K562 (cell line): ENCODE data around the gene NTRK1. TPM values are rescaled to one million over a fixed set of nuclear protein-coding genes. Genes with fewer than 3 reads are reported as not detected.

Experiments
- ATAC-seq: fragments of 200-7000 bp; cut with Tn5 transposase; 3 replicates; pipeline ENCODE4 v1.9.1; 2020; ENCODE audit warnings: moderate library complexity
- BruUV-seq: library from RNA; stranded (reverse); fragments of 400-500 nt; replicated peaks from 2 replicates; lab custom pipeline; 2021; lab: Mats Ljungman, UMichigan
- CTCF ChIA-PET: fragments of 300-600 bp; formaldehyde crosslinking; extraction: SDS; loops from one replicate; lab custom pipeline; 2021; ENCODE audit warnings: low intra/inter-chr PET ratio; lab: Yijun Ruan, JAX
- POLR2A ChIA-PET: fragments of 300-600, 350-650 bp; sonication (Branson Sonifier 250); formaldehyde crosslinking; extraction: SDS; loops from one replicate; lab custom pipeline; 2021; ENCODE audit warnings: antibody characterized with exemption, inconsistent platforms; lab: Yijun Ruan, JAX
- DNase-seq, 4 experiments: peaks; one replicate each; pipeline versions ENCODE4 v3.0.0 to v3.0.0-alpha.2; 2011 to 2018; ENCODE audit warnings: low spot score in 3 of 4, mixed read lengths in 3 of 4; ENCODE audit errors: extremely low read depth in 1 of 4
- FAIRE-seq: peaks from 2 replicates; lab custom pipeline; 2011; peaks lifted over from hg19 to GRCh38; lab: Jason Lieb, UNC
- H2AFZ ChIP-seq: 2 replicates; pipeline ENCODE4 v1.6.0; 2011; ENCODE audit warnings: low read depth, low read length, control low read depth, inconsistent platforms
- H3K27ac ChIP-seq: fragments of 200-600 bp; 3 replicates; pipeline ENCODE4 v1.8.0; 2011; ENCODE audit warnings: low read depth, mild to moderate bottlenecking, control low read depth, inconsistent platforms, low read length, moderate library complexity, mixed read lengths; ENCODE audit errors: extremely low read depth
- H3K27me3 ChIP-seq, 2 experiments: fragments of 300-600 bp in 1 of 2; 2 replicates in 1 of 2; 3 replicates in 1 of 2; pipeline versions ENCODE4 v1.6.0 to v1.8.0; 2011; ENCODE audit warnings: inconsistent platforms in 2 of 2, low read length in 2 of 2, mild to moderate bottlenecking in 1 of 2, mixed read lengths in 1 of 2, moderate library complexity in 1 of 2; ENCODE audit not compliant: control insufficient read depth in 2 of 2, insufficient read depth in 2 of 2
- H3K36me3 ChIP-seq: fragments of 300-600 bp; 3 replicates; pipeline ENCODE4 v1.8.0; 2011; ENCODE audit warnings: mild to moderate bottlenecking, low read length, inconsistent platforms; ENCODE audit not compliant: control insufficient read depth, insufficient read depth
- H3K4me1 ChIP-seq, 2 experiments: fragments of 200-600 bp in 1 of 2; replicated peaks in 1 of 2; 2 replicates in 1 of 2; 3 replicates in 1 of 2; pipeline versions ENCODE4 v1.5.1 to v1.8.0; 2011; ENCODE audit warnings: inconsistent platforms in 2 of 2, low read length in 2 of 2, mild to moderate bottlenecking in 1 of 2, mixed read lengths in 1 of 2, moderate library complexity in 1 of 2; ENCODE audit not compliant: control insufficient read depth in 2 of 2, insufficient read depth in 2 of 2
- H3K4me2 ChIP-seq: 2 replicates; pipeline ENCODE4 v1.6.1; 2011; ENCODE audit warnings: low read length, control low read depth, inconsistent platforms, mixed read lengths; ENCODE audit not compliant: insufficient read depth
- H3K4me3 ChIP-seq: fragments of 200-600 bp; sonication (generic), shearing (Covaris generic); 2 replicates; pipeline ENCODE4 v1.5.1; 2016; ENCODE audit warnings: control low read depth, inconsistent platforms
- H3K79me2 ChIP-seq: fragments of 200-600 bp; 3 replicates; pipeline ENCODE4 v1.8.0; 2011; ENCODE audit warnings: low read length, inconsistent platforms; ENCODE audit not compliant: control insufficient read depth, insufficient read depth
- H3K9ac ChIP-seq, 2 experiments: 2 replicates each; pipeline versions ENCODE4 v1.6.0 to v1.6.1; 2011; ENCODE audit warnings: low read depth in 2 of 2, low read length in 2 of 2, control low read depth in 1 of 2, inconsistent platforms in 1 of 2, mild to moderate bottlenecking in 1 of 2, mixed read lengths in 1 of 2; ENCODE audit not compliant: insufficient read depth in 1 of 2
- H3K9me1 ChIP-seq: one replicate; pipeline ENCODE4 v1.6.0; 2011; ENCODE audit warnings: inconsistent platforms, mild to moderate bottlenecking, low read length, moderate library complexity; ENCODE audit not compliant: control insufficient read depth, insufficient read depth
- H3K9me3 ChIP-seq: replicated peaks from 2 replicates; pipeline ENCODE4 v1.5.1; 2011; ENCODE audit warnings: low read depth, low read length, inconsistent platforms; ENCODE audit not compliant: control insufficient read depth, insufficient read depth
- H4K20me1 ChIP-seq: replicated peaks from 2 replicates; pipeline ENCODE4 v1.6.1; 2011; ENCODE audit warnings: low read length, inconsistent platforms, mixed read lengths; ENCODE audit not compliant: control insufficient read depth, insufficient read depth
- BACH1 ChIP-seq: fragments of 200-800 bp; sonication (Bioruptor generic); IDR thresholded peaks from 2 replicates; pipeline ENCODE4 v1.6.1; 2016; ENCODE audit warnings: missing genetic modification characterization, missing compliant biosample characterization
- BCOR ChIP-seq: fragments of 450-650 bp; IDR thresholded peaks from 2 replicates; pipeline ENCODE4 v1.6.1; 2016
- BHLHE40 ChIP-seq: IDR thresholded peaks from 2 replicates; pipeline ENCODE4 v1.6.1; 2011; ENCODE audit warnings: low read length, improper control_type of control experiment
- CHD4 ChIP-seq: fragments of 200-600 bp; sonication (generic); IDR thresholded peaks from 3 replicates; pipeline ENCODE4 v1.6.1; 2012; ENCODE audit warnings: low read depth, mild to moderate bottlenecking, mixed read lengths, low read length, inconsistent platforms; ENCODE audit not compliant: insufficient read depth, insufficient replicate concordance, poor library complexity, severe bottlenecking
- CLOCK ChIP-seq: fragments of 250-450 bp; sonication (Bioruptor Pico); IDR thresholded peaks from 2 replicates; pipeline ENCODE4 v1.4.0; 2020; ENCODE audit warnings: mild to moderate bottlenecking, moderate library complexity, borderline replicate concordance
- CXXC5 ChIP-seq: fragments of 250-450 bp; sonication (Bioruptor Pico); IDR thresholded peaks from 2 replicates; pipeline ENCODE4 v1.8.0; 2022; ENCODE audit warnings: inconsistent platforms, mild to moderate bottlenecking, moderate library complexity
- ELF2 ChIP-seq: fragments of 250-450 bp; sonication (Bioruptor Pico); IDR thresholded peaks from 2 replicates; pipeline ENCODE4 v1.5.0; 2021; ENCODE audit warnings: mild to moderate bottlenecking
- GTF2E2 ChIP-seq: fragments of 200-800 bp; sonication (Bioruptor generic); IDR thresholded peaks from 2 replicates; pipeline ENCODE4 v1.6.1; 2016; ENCODE audit warnings: missing genetic modification characterization, missing compliant biosample characterization
- KDM1A ChIP-seq, 2 experiments: fragments of 450-650 bp; IDR thresholded peaks; 2 replicates each; pipeline ENCODE4 v1.6.1; 2016; ENCODE audit warnings: mild to moderate bottlenecking in 2 of 2
- RBM25 ChIP-seq: fragments of 200-400 bp; formaldehyde crosslinking; IDR thresholded peaks from 2 replicates; pipeline ENCODE4 v1.6.1; 2018; ENCODE audit warnings: low read length, low read depth, moderate library complexity; ENCODE audit not compliant: severe bottlenecking
- RCOR1 ChIP-seq, 2 experiments: IDR thresholded peaks; 2 replicates each; pipeline ENCODE4 v1.6.1; 2012; ENCODE audit warnings: low read depth in 2 of 2, low read length in 2 of 2, borderline replicate concordance in 1 of 2, improper control_type of control experiment in 1 of 2
- SIX5 ChIP-seq, 2 experiments: IDR thresholded peaks; 2 replicates each; pipeline ENCODE4 v1.6.1; 2011; ENCODE audit warnings: low read length in 2 of 2, borderline replicate concordance in 1 of 2, low read depth in 1 of 2, mild to moderate bottlenecking in 1 of 2, moderate library complexity in 1 of 2; ENCODE audit not compliant: insufficient read depth in 1 of 2
- SMARCB1 ChIP-seq: IDR thresholded peaks from 2 replicates; pipeline ENCODE4 v1.6.1; 2011; ENCODE audit warnings: improper control_type of control experiment, low read depth; ENCODE audit not compliant: insufficient read length
- SPI1 ChIP-seq: IDR thresholded peaks from 2 replicates; pipeline ENCODE4 v1.6.1; 2011; ENCODE audit warnings: low read depth, low read length, control low read depth, borderline replicate concordance
- ZKSCAN8 ChIP-seq: fragments of 200-800 bp; sonication (Bioruptor generic); IDR thresholded peaks from 2 replicates; pipeline ENCODE4 v1.6.1; 2016; ENCODE audit warnings: missing genetic modification characterization, missing compliant biosample characterization
- ZNF444 ChIP-seq: fragments of 250-450 bp; sonication (Bioruptor Pico); IDR thresholded peaks from 2 replicates; pipeline ENCODE4 v1.4.0; 2020; ENCODE audit warnings: mild to moderate bottlenecking, moderate library complexity
- ZNF57 ChIP-seq: fragments of 450-650 bp; formaldehyde crosslinking; IDR thresholded peaks from 2 replicates; pipeline ENCODE4 v1.4.0; 2020; ENCODE audit warnings: mild to moderate bottlenecking, moderate library complexity
- WGBS: fragments of 100-300 bp; shearing (Covaris generic); methylation state at CpG from one replicate; pipeline ENCODE4 v1.1.6; 2016; ENCODE audit warnings: low coverage, mixed read lengths; ENCODE audit not compliant: insufficient coverage; ENCODE audit errors: missing lambda C conversion rate; 5-methylcytosine and 5-hydroxymethylcytosine counted together
- in situ Hi-C: fragments of 300-500 bp; cut with MboI; formaldehyde crosslinking; loops from 4 replicates; pipeline ENCODE4 v1.15.0; 2018; ENCODE audit warnings: inconsistent platforms, mixed read lengths
- intact Hi-C: fragments of 100-400 bp; cut with micrococcal nuclease; formaldehyde crosslinking; loops from 2 replicates; pipeline ENCODE4 v1.14.2; 2022
- polyA plus RNA-seq, 8 experiments: library from polyadenylated mRNA; depleted of rRNA in 4 of 8; stranded (reverse) in 5 of 8; unstranded in 3 of 8; fragments of >200 nt; fragmentation: Nextera tagmentation in 2 of 8; fragmentation: Illumina TruSeq in 1 of 8; extraction: Ambion mirVana in 2 of 8; extraction: Trizol in 1 of 8; gene quantifications; 2 replicates each; pipeline versions ENCODE4 v1.2.1 to v1.2.3, GENCODE V29; 2011 to 2014; ENCODE audit warnings: inconsistent platforms in 1 of 8, missing spikeins in 1 of 8
- total RNA-seq, 7 experiments: library from RNA; depleted of rRNA in 6 of 7; stranded (reverse); fragments of >200 nt in 6 of 7; fragmentation: Illumina TruSeq in 2 of 7; extraction: Trizol in 2 of 7; gene quantifications; 2 replicates each; pipeline versions ENCODE4 v1.2.1 to v1.2.3, GENCODE V29; 2011 to 2021; ENCODE audit warnings: low replicate concordance in 1 of 7
- TF ChIP-seq, protein P1 (sequence below): fragments of 250-450 bp; sonication (Bioruptor Pico); IDR thresholded peaks from 2 replicates; pipeline ENCODE4 v1.5.0; 2020; ENCODE audit warnings: mild to moderate bottlenecking, borderline replicate concordance

Gene NTRK1
- total and polyA plus RNA-seq, 9 of the 15 experiments (the other 6 are each of a cell fraction or from before 2014, with no cell fraction given): 0.46 to 30.0 (median 7.9) TPM

GRCh38 chr1:156865258-156865657 lies 4.6 kb downstream of the NTRK1 start (continued):
- TF ChIP-seq CLOCK (no peak), SMARCB1 (no peak), SIX5 (IDR thresholded peaks at IDR 0.05; ENCODE audit: borderline replicate concordance in 1 of 2, insufficient read depth in 1 of 2, low read depth in 1 of 2, low read length in 2 of 2) (no peak), ZKSCAN8 (CRISPR knock-in tag) (no peak), ZNF444 (CRISPR knock-in tag) (no peak), BACH1 (no peak)

GRCh38 chr1:156865865-156866248 lies 5.2 kb downstream of the NTRK1 start:
- no peaks in the 10 kb centered on the region for H3K9me3 ChIP-seq
- FAIRE-seq (no peak), ATAC-seq (no peak), DNase-seq (no peak)
- H3K4me2 ChIP-seq: peak overlapping the region; percentile 36; the same call in 1 of the 2 replicates
- ChIA-PET POLR2A (interaction anchor here (1.0 kb wide), 1 partner anchor 9 kb away, joined by 3 read pairs; no protein-coding TSS in a partner anchor), CTCF (no interaction called here)
- H3K4me1 ChIP-seq: peaks cover 83% of the 10 kb centered on the region in 2 experiments
- in situ Hi-C loops: no loop called here
- WGBS: 49% methylated on average over 4 of the region's 4 CpGs
- H3K9me1 ChIP-seq: peaks cover 4% of the 10 kb centered on the region
- intact Hi-C loops: no loop called here
- H3K36me3 ChIP-seq: peaks cover 4% of the 10 kb centered on the region; the same call in 2 of the 3 replicates
- H3K27ac ChIP-seq: peak overlapping the region; percentile 31; the same call in 1 of the 3 replicates
- no peak overlapping the region for H2AFZ ChIP-seq
- peaks cover 41% of the 10 kb centered on the region; the same call in 2 of the 3 replicates for H3K79me2 ChIP-seq
- peak overlapping the region; percentile 10 to 66; a peak in 1 of 4 replicates for H3K9ac ChIP-seq
- H3K4me3 ChIP-seq: no peak overlapping the region
- H4K20me1 ChIP-seq: no peaks in the 10 kb centered on the region
- no peaks in the 10 kb centered on the region for H3K27me3 ChIP-seq
- no TSS peak for BruUV-seq
- no peak for TF ChIP-seq BHLHE40
- peak; percentile 30; the same call in 1 of the 2 replicates for TF ChIP-seq GTF2E2 (tag)
- no peak for TF ChIP-seq ELF2 (CRISPR knock-in tag)
- TF ChIP-seq CXXC5 (CRISPR knock-in tag): 0 out of 2 replicates have a peak, but pooled peaks have one; percentile 6
- TF ChIP-seq RCOR1 (IDR thresholded peaks at IDR 0.05; ENCODE audit: borderline replicate concordance in 1 of 2, low read depth in 2 of 2, low read length in 2 of 2): peak; percentile 16 to 82; a peak in 3 of 4 replicates
- peak; percentile 83 to 94 for TF ChIP-seq KDM1A (IDR thresholded peaks at IDR 0.05)
- peak; percentile 98 for TF ChIP-seq BCOR
- TF ChIP-seq, protein P1, sequence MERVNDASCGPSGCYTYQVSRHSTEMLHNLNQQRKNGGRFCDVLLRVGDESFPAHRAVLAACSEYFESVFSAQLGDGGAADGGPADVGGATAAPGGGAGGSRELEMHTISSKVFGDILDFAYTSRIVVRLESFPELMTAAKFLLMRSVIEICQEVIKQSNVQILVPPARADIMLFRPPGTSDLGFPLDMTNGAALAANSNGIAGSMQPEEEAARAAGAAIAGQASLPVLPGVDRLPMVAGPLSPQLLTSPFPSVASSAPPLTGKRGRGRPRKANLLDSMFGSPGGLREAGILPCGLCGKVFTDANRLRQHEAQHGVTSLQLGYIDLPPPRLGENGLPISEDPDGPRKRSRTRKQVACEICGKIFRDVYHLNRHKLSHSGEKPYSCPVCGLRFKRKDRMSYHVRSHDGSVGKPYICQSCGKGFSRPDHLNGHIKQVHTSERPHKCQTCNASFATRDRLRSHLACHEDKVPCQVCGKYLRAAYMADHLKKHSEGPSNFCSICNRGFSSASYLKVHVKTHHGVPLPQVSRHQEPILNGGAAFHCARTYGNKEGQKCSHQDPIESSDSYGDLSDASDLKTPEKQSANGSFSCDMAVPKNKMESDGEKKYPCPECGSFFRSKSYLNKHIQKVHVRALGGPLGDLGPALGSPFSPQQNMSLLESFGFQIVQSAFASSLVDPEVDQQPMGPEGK (CRISPR knock-in tag): no peak
- TF ChIP-seq SPI1: no peak
- peak; percentile 94 for TF ChIP-seq RBM25
- no peak for TF ChIP-seq ZNF57
- peak; percentile 70 for TF ChIP-seq CHD4
